AG09309 (cell line): ENCODE measurements around the gene POU3F1.

ENCODE experiments used
- DNase-seq: peaks from one replicate; pipeline ENCODE4 v3.0.0-alpha.2; 2010; ENCODE audit warnings: low read depth
- H3K4me3 ChIP-seq: 2 replicates; pipeline ENCODE4 v1.5.1; 2011; ENCODE audit warnings: mild to moderate bottlenecking, low read depth, low read length, moderate library complexity; ENCODE audit not compliant: control insufficient read depth
- CTCF ChIP-seq: IDR thresholded peaks from 2 replicates; pipeline ENCODE4 v1.5.1; 2011; ENCODE audit warnings: mild to moderate bottlenecking, low read depth, low read length, inconsistent platforms; ENCODE audit not compliant: insufficient read depth, control insufficient read depth; ENCODE audit errors: missing control alignments

POU3F1 gene

GRCh38 chr1:37994886-37995566 is 51.6 kb downstream of the POU3F1 start:
- no peak for DNase-seq
- TF ChIP-seq CTCF, result no peak
- no peak overlapping the region for H3K4me3 ChIP-seq
